NCI-H69 (cell line): ENCODE measurements around the gene PLA2G2C.
"Not testable (repeated sequence)": the region's sequence is repeated elsewhere in the genome, so short reads cannot be mapped to it uniquely, and the experiment has no call there.

Source experiments
- DNase-seq: peaks from one replicate; lab custom pipeline; 2025; lab: John Stamatoyannopoulos, UW

PLA2G2C gene, protein sequence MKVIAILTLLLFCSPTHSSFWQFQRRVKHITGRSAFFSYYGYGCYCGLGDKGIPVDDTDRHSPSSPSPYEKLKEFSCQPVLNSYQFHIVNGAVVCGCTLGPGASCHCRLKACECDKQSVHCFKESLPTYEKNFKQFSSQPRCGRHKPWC

GRCh38 chr1:20185834-20186782 lies at the start of gene PLA2G2C, which contains the start of gene UBXN10:
PLA2G2C (minus strand) TSS chr1:20186518; CDS start chr1:20177363, 9,155 bp downstream.
UBXN10 (plus strand) TSS chr1:20186096; CDS start chr1:20190562, 4,466 bp downstream.
- no peak for DNase-seq

DNA sequence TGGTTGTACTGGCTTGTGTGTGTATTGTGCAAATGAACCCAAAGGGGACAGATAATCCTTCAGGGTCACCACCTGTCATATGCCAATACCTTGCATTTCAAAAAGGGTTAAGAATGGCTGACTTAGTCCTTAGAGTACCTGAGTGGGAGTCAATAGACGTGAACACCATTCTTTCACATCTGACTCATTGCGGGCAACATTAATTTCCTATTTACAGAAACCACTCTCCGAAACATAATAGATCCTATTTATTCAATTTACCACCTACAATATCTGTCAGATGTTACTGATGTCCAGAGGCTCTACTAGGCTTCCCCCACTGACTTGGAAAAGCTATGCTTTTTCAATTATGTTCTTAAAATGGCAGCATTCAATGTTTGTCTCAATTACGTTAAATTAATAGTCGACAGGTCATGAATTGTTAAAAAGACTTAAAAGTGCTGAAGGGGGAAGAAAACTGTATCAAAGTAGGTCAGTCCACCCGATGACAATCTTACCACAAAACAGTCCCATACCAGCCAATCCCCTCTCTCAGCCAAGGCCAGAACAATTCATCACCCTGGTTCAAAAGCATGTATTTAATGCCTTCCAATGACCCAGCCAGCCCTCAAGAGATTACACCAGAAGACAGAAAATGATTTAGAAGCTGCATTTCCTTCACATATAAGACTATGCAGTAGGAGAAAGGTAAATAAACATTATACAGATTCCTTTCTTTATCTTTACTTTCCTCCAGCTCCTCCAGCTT lies 48.6 kb upstream of the PLA2G2C start:
- DNase-seq, result no peak

GRCh38 chr1:20233866-20234265 lies 47.5 kb upstream of the PLA2G2C start:
- peak; percentile 78 for DNase-seq

DNA sequence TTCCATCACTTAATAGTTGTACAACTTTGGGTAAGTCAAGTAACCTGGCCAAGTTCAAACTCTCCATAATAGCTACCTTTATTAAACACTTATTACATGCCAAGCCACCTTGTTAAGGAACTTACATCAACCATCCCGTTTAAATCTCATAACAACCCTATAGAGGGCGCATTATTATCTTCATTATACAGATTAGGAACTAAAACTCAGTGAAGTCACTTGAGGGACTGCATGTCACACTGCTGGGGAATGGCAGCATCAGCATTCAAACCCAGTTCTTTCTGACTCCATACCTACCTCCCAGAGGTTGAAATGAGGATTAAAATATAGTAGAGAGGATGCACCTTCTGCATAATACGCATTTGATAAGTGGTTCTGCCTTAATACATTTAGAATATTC lies 47.1 kb upstream of the PLA2G2C start:
- DNase-seq, result peak; percentile 49

GRCh38 chr1:20232564-20232963 lies 46.2 kb upstream of the PLA2G2C start:
- DNase-seq, result not testable (repeated sequence)

GRCh38 chr1:20229171-20229570 lies 42.9 kb upstream of the PLA2G2C start:
- no peak for DNase-seq

DNA sequence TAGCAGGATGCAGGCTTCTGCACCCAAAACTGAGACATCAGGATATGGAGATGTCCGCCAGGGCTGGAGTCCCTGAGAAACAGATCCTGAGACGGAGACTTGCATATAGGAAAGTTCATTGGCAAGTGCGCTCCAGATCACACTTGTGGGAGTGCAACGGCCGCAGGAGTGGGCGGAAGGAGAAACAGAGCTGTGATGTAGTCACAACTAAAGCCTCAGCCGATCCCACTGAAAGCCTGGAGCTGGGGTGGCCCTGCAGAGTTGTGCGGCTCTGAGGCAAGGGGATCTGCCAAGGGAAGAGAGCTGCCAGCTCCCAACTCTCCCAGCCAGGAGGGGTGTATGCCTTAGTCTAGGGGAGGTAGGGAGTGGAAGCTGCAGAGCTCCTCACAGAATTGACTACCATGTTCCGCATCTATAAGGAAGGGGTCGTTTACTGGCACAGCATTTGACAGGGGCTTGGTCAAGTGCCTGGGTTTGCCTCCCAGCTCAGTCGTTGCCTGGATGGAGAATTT lies 42.1 kb upstream of the PLA2G2C start:
- no peak for DNase-seq

- DNase-seq, result no peak
Measured at GRCh38 chr1:20227704-20228103, 41.4 kb upstream of the PLA2G2C start.

DNA sequence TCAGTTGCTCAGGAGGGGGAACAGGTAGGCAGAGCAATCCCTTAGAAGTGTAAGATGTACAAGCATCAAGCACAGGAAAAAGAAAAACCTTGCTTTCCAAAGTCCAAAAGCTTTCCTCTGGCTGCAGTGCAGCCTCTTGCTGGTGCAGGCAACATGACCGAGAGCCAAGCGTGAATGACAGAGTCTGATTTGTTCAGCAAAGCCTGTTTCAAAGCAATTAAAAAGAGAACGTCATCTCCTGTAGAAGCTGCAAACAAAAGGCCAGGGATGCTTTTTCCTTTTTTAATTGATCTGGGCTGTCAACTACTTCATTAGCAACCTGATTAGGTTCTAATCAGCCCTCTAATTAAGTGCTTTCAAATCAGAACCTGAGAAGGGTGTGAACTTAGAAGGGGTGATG lies 38.2 kb upstream of the PLA2G2C start:
- DNase-seq, result no peak

DNA sequence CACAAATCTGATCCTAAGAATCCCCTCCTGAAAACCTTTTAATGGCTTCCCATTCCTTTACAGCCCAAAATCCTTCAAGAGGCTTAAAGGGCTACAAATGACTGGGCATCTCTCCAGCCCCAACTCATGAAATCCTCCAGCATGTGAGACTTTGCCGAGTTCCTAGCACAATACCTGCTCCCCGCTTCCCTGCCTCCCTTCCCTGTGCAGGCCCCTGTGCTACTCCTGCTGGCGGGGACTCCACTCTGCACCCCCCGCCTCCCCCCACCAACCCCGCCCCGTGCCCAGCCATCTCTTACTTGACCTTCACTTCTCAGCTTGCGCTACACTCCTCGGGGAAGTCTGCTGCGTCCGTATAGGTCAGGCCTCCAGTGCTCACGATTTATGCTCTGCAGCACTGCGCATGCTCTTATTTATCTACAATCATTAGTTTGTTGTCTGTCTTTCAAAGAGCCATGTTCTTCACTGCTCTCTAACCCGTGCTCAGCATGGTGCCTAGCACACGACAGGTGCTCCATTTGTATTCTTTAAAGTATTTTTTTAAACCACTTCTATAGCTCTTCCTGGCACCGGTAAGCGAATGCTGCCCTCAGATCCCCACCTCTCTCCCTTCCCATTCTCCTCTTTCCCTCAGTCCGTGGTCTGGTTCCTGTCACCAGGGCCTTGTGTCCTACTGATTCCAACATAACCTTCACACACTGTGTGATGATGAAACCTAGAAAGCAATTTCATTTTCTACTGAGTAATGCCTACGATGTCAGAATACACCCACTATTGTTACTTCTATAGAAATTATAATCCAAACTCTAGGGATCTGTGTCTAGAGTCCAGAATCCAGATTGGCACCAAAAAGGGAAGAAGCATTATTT lies 37.5 kb upstream of the PLA2G2C start:
- DNase-seq, result peak; percentile 26

DNA sequence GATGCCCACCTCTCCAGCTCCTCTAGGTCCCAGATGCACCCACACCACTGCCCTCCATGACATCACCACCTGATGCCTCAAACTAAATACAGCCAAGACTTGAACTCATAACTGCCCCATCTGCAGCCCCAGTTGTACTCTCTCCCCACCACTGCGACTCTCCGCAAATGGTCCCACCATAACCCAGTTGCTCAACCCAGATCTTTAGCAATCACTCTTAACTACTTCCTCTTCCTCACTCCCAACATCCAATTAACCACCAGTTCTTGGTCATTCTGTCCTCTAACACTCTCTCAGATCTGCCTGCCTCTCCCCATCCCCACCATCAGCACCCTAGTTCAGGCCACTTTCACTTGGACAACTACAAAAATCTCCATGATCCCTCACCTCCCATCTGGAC lies 36.8 kb upstream of the PLA2G2C start:
- DNase-seq, result no peak

GRCh38 chr1:20220036-20220435 lies 33.7 kb upstream of the PLA2G2C start:
- DNase-seq, result peak; percentile 64

GRCh38 chr1:20219053-20219452 lies 32.7 kb upstream of the PLA2G2C start:
- DNase-seq, result not testable (repeated sequence)

GRCh38 chr1:20216574-20216973 lies 30.3 kb upstream of the PLA2G2C start:
- peak; percentile 43 for DNase-seq

GRCh38 chr1:20215716-20216115 lies 29.4 kb upstream of the PLA2G2C start:
- no peak for DNase-seq

- DNase-seq, result peak; percentile 83
Measured at GRCh38 chr1:20212685-20213331, 26.5 kb upstream of the PLA2G2C start.

- DNase-seq, result no peak
Measured at GRCh38 chr1:20212085-20212684, 25.9 kb upstream of the PLA2G2C start.

- DNase-seq, result no peak
Measured at GRCh38 chr1:20211511-20211931, 25.2 kb upstream of the PLA2G2C start.

- DNase-seq, result no peak
Measured at GRCh38 chr1:20210736-20211460, 24.6 kb upstream of the PLA2G2C start.

- no peak for DNase-seq
Measured at GRCh38 chr1:20209471-20209870, 23.2 kb upstream of the PLA2G2C start.
